A549 (cell line): ENCODE data around the gene CDKN1C. TPM values are rescaled to one million over a fixed set of nuclear protein-coding genes. Genes with fewer than 3 reads are reported as not detected.

Experiments used
- ATAC-seq, 2 experiments: fragments of 200-7000 bp in 1 of 2; fragments of >200 bp in 1 of 2; cut with Nextera tagmentation in 1 of 2; cut with Tn5 transposase in 1 of 2; 3 replicates each; pipeline versions ENCODE4 v1.8.0 to v1.9.1; 2018 to 2020; ENCODE audit warnings: mild to moderate bottlenecking in 1 of 2, moderate library complexity in 1 of 2
- CTCF ChIA-PET: fragments of 300-600 bp; sonication (Branson Sonifier 250); formaldehyde crosslinking; extraction: SDS; loops from one replicate; lab custom pipeline; 2021; ENCODE audit warnings: antibody characterized with exemption, inconsistent platforms; lab: Yijun Ruan, JAX
- POLR2A ChIA-PET: fragments of 350-600 bp; formaldehyde crosslinking; extraction: SDS; loops from one replicate; lab custom pipeline; 2021; ENCODE audit warnings: antibody characterized with exemption, inconsistent platforms; lab: Yijun Ruan, JAX
- DNase-seq, 2 experiments: peaks; one replicate each; pipeline versions ENCODE4 v3.0.0 to v3.0.0-alpha.2; 2011 to 2016; ENCODE audit warnings: low read depth in 1 of 2, low spot score in 1 of 2
- FAIRE-seq: peaks from 2 replicates; lab custom pipeline; 2011; peaks lifted over from hg19 to GRCh38; lab: Jason Lieb, UNC
- H3K27ac ChIP-seq, 2 experiments: fragments of >200 bp; sonication (Bioruptor Twin); formaldehyde crosslinking; 3 replicates each; pipeline ENCODE4 v1.5.1; 2016 to 2017
- H3K4me1 ChIP-seq: fragments of >200 bp; sonication (Bioruptor Twin); formaldehyde crosslinking; 3 replicates; pipeline ENCODE4 v1.6.1; 2016
- H3K4me2 ChIP-seq: fragments of >200 bp; sonication (Bioruptor Twin); formaldehyde crosslinking; 3 replicates; pipeline ENCODE4 v1.6.1; 2016
- H3K4me3 ChIP-seq: fragments of >200 bp; sonication (Bioruptor Twin); formaldehyde crosslinking; 3 replicates; pipeline ENCODE4 v1.5.1; 2016
- H3K9me3 ChIP-seq: fragments of >200 bp; sonication (Bioruptor Twin); formaldehyde crosslinking; 3 replicates; pipeline ENCODE4 v1.6.1; 2016
- CBX2 ChIP-seq: fragments of 200-600 bp; sonication (generic); IDR thresholded peaks from 2 replicates; pipeline ENCODE4 v1.6.1; 2016; ENCODE audit warnings: low read depth, mild to moderate bottlenecking, borderline replicate concordance
- CBX8 ChIP-seq: fragments of 200-600 bp; sonication (generic); IDR thresholded peaks from 2 replicates; pipeline ENCODE4 v1.6.1; 2016
- CEBPB ChIP-seq, 2 experiments: fragments of >200 bp in 1 of 2; sonication (Bioruptor Twin) in 1 of 2; formaldehyde crosslinking in 1 of 2; IDR thresholded peaks; 2 replicates each; pipeline ENCODE4 v1.6.1; 2012 to 2016
- CHD4 ChIP-seq: fragments of 200-600 bp; sonication (generic); IDR thresholded peaks from 2 replicates; pipeline ENCODE4 v1.6.1; 2016; ENCODE audit warnings: antibody characterized with exemption, mild to moderate bottlenecking, borderline replicate concordance
- ELK1 ChIP-seq: fragments of 150-350 bp; IDR thresholded peaks from 2 replicates; pipeline ENCODE4 v1.6.1; 2014; ENCODE audit warnings: low read depth, mild to moderate bottlenecking, low read length
- EP300 ChIP-seq, 2 experiments: fragments of >200 bp; sonication (Bioruptor Twin); formaldehyde crosslinking; IDR thresholded peaks; 2 replicates in 1 of 2; 3 replicates in 1 of 2; pipeline ENCODE4 v1.6.1; 2016 to 2017
- ESRRA ChIP-seq: fragments of 150-350 bp; IDR thresholded peaks from 2 replicates; pipeline ENCODE4 v1.6.1; 2014; ENCODE audit warnings: mild to moderate bottlenecking, low read length, borderline replicate concordance
- HEYL ChIP-seq: fragments of 250-450 bp; sonication (Bioruptor Pico); IDR thresholded peaks from 2 replicates; pipeline ENCODE4 v1.8.0; 2021; ENCODE audit warnings: mild to moderate bottlenecking, moderate library complexity
- HOXA7 ChIP-seq: fragments of 250-450 bp; sonication (Bioruptor Pico); IDR thresholded peaks from 2 replicates; pipeline ENCODE4 v1.5.0; 2020; ENCODE audit warnings: mild to moderate bottlenecking, moderate library complexity
- HOXB5 ChIP-seq: fragments of 250-450 bp; sonication (Bioruptor Pico); IDR thresholded peaks from 2 replicates; pipeline ENCODE4 v1.5.0; 2020; ENCODE audit warnings: mild to moderate bottlenecking, moderate library complexity
- KDM5A ChIP-seq: fragments of 200-600 bp; sonication (generic); IDR thresholded peaks from 2 replicates; pipeline ENCODE4 v1.6.1; 2016; ENCODE audit warnings: antibody characterized with exemption, mild to moderate bottlenecking
- MAFK ChIP-seq: fragments of 450-650 bp; IDR thresholded peaks from 2 replicates; pipeline ENCODE4 v1.6.1; 2014; ENCODE audit not compliant: partially characterized antibody
- MAX ChIP-seq: IDR thresholded peaks from 2 replicates; pipeline ENCODE4 v1.6.1; 2012
- MYC ChIP-seq: IDR thresholded peaks from 2 replicates; pipeline ENCODE4 v1.6.1; 2012; ENCODE audit warnings: mild to moderate bottlenecking, inconsistent platforms, low read length, improper control_type of control experiment, borderline replicate concordance
- NR3C1 ChIP-seq: fragments of >200 bp; sonication (Bioruptor Twin); formaldehyde crosslinking; IDR thresholded peaks from 3 replicates; pipeline ENCODE4 v1.6.1; 2017
- PBX3 ChIP-seq: IDR thresholded peaks from 2 replicates; pipeline ENCODE4 v1.6.1; 2012
- POLR2A ChIP-seq: IDR thresholded peaks from 2 replicates; pipeline ENCODE4 v1.6.1; 2012; ENCODE audit warnings: mild to moderate bottlenecking, low read length
- POLR2AphosphoS2 ChIP-seq: conservative IDR thresholded peaks from 2 replicates; pipeline ENCODE4 v1.6.1; 2012; ENCODE audit warnings: low read length, improper control_type of control experiment, inconsistent platforms
- RARB ChIP-seq: fragments of 250-450 bp; sonication (Bioruptor Pico); IDR thresholded peaks from 2 replicates; pipeline ENCODE4 v1.8.0; 2021; ENCODE audit warnings: mild to moderate bottlenecking, moderate library complexity
- RCOR1 ChIP-seq: fragments of 150-350 bp; IDR thresholded peaks from 2 replicates; pipeline ENCODE4 v1.6.1; 2014; ENCODE audit warnings: antibody characterized with exemption, low read length, low read depth
- REST ChIP-seq: fragments of 200-600 bp; sonication (generic); IDR thresholded peaks from 2 replicates; pipeline ENCODE4 v1.6.1; 2016; ENCODE audit warnings: antibody characterized with exemption, mild to moderate bottlenecking, moderate library complexity
- RFX5 ChIP-seq: fragments of 450-650 bp; IDR thresholded peaks from 2 replicates; pipeline ENCODE4 v1.7.1; 2014; ENCODE audit warnings: antibody characterized with exemption, mild to moderate bottlenecking, moderate library complexity
- RNF2 ChIP-seq: fragments of 200-600 bp; sonication (generic); IDR thresholded peaks from 2 replicates; pipeline ENCODE4 v1.6.1; 2016; ENCODE audit warnings: low read depth, mild to moderate bottlenecking, antibody characterized with exemption, moderate library complexity, borderline replicate concordance
- SMC3 ChIP-seq: fragments of >200 bp; sonication (Bioruptor Twin); formaldehyde crosslinking; IDR thresholded peaks from 3 replicates; pipeline ENCODE4 v1.6.1; 2018; ENCODE audit warnings: inconsistent platforms
- USF2 ChIP-seq: fragments of 450-650 bp; IDR thresholded peaks from 2 replicates; pipeline ENCODE4 v1.6.1; 2014; ENCODE audit warnings: antibody characterized with exemption
- ZC3H11A ChIP-seq: fragments of 450-650 bp; IDR thresholded peaks from 2 replicates; pipeline ENCODE4 v1.6.1; 2014; ENCODE audit warnings: antibody characterized with exemption, mild to moderate bottlenecking
- WGBS: methylation state at CpG from one replicate; pipeline ENCODE4 v1.1.6; 2017; ENCODE audit errors: missing lambda C conversion rate; 5-methylcytosine and 5-hydroxymethylcytosine counted together
- polyA plus RNA-seq, 4 experiments: library from polyadenylated mRNA; depleted of rRNA in 3 of 4; stranded (reverse); fragments of >200 nt; fragmentation: RNase III in 1 of 4; extraction: RNeasy Plus Mini Kit Qiagen cat#74134 plus additional on column Dnase treatment in 1 of 4; gene quantifications; 2 replicates in 3 of 4; 3 replicates in 1 of 4; pipeline ENCODE4 v1.2.3, GENCODE V29; 2011 to 2017

Gene CDKN1C
- polyA plus RNA-seq, 2 of the 4 experiments (the other 2 are of a cell fraction): 0.30 to 0.41 TPM

GRCh38 chr11:2901196-2901796, 15.7 kb upstream of the CDKN1C start:
- peak; percentile 0 to 1; a peak in 2 of 6 replicates for ATAC-seq
- no peak for TF ChIP-seq MYC
- TF ChIP-seq RARB: no peak
- no peak for TF ChIP-seq CBX2
- TF ChIP-seq ESRRA: no peak
- TF ChIP-seq NR3C1: no peak
- TF ChIP-seq ELK1: no peak
- TF ChIP-seq HOXB5 (CRISPR knock-in tag): no peak
- TF ChIP-seq HEYL: no peak
- TF ChIP-seq ZC3H11A: no peak
- no peak for TF ChIP-seq POLR2AphosphoS2
- no peak for TF ChIP-seq PBX3
- no peak for TF ChIP-seq CBX8
- no peak for TF ChIP-seq MAX
- TF ChIP-seq SMC3: no peak
- no peak for TF ChIP-seq HOXA7
- Histone ChIP-seq H3K4me1 (peaks cover 38% of the 10 kb centered on the region), H3K4me2 (peak overlapping the region; percentile 98), H3K27ac (peak overlapping the region; percentile 97 to 98), H3K4me3 (peak overlapping the region; percentile 90), H3K9me3 (no peaks in the 10 kb centered on the region)
- WGBS: 92% methylated on average over 16 of the region's 16 CpGs
- FAIRE-seq: no peak
- DNase-seq: no peak
- ChIA-PET CTCF (interaction anchor here (4.8 to 7.3 kb wide), 3 partner anchors 10 to 369 kb away, joined by 44 to 90 read pairs (median 60); partner anchors contain the start of gene PHLDA2), POLR2A (interaction anchor here (0.6 to 4.4 kb wide), 2 partner anchors 15 to 28 kb away, joined by 5 to 74 read pairs; partner anchors contain the start of gene PHLDA2)

GRCh38 chr11:2899080-2899783, 13.7 kb upstream of the CDKN1C start:
- no peak for ATAC-seq
- peaks cover 31% of the 10 kb centered on the region for H3K4me1 ChIP-seq
- DNase-seq: no peak
- no peak for FAIRE-seq
- H3K4me3 ChIP-seq: no peak overlapping the region
- no peaks in the 10 kb centered on the region for H3K9me3 ChIP-seq
- H3K4me2 ChIP-seq: peak overlapping the region; percentile 62; the same call in 1 of the 3 replicates
- ChIA-PET POLR2A (interaction anchor here (1.2 kb wide), 1 partner anchor 30 kb away, joined by 7 read pairs; the partner anchor contains the start of gene PHLDA2), CTCF (interaction anchor here (0.8 to 2.4 kb wide), 5 partner anchors 10 to 367 kb away, joined by 3 to 15 read pairs (median 3); partner anchors contain the start of gene PHLDA2)
- H3K27ac ChIP-seq: peak overlapping the region; percentile 76 to 85
- 94% methylated on average over 13 of the region's 13 CpGs for WGBS
- no peak for TF ChIP-seq RFX5
- no peak for TF ChIP-seq MAFK
- TF ChIP-seq CEBPB (IDR thresholded peaks at IDR 0.05): no peak
- TF ChIP-seq KDM5A: no peak
- no peak for TF ChIP-seq NR3C1
- TF ChIP-seq EP300 (IDR thresholded peaks at IDR 0.05): no peak
- no peak for TF ChIP-seq PBX3
- TF ChIP-seq POLR2A: no peak
- no peak for TF ChIP-seq USF2
- TF ChIP-seq ELK1: no peak
- TF ChIP-seq RNF2: no peak
- TF ChIP-seq RCOR1: no peak
- no peak for TF ChIP-seq REST
- TF ChIP-seq CBX8: no peak
- no peak for TF ChIP-seq CHD4
